Keratinocyte (primary cell): ENCODE data around the gene DHCR7. TPM values are rescaled to one million over a fixed set of nuclear protein-coding genes. Genes with fewer than 3 reads are reported as not detected.

Experiments
- DNase-seq: peaks from one replicate; pipeline ENCODE4 v3.0.0-alpha.2; 2011; ENCODE audit warnings: low read depth, missing footprints, low spot score
- FAIRE-seq: peaks from 2 replicates; lab custom pipeline; 2011; peaks lifted over from hg19 to GRCh38; lab: Jason Lieb, UNC
- H2AFZ ChIP-seq: 2 replicates; pipeline ENCODE4 v1.6.0; 2012; ENCODE audit warnings: low read length, control low read depth, inconsistent platforms; ENCODE audit not compliant: control insufficient read depth
- H3K27ac ChIP-seq: 2 replicates; pipeline ENCODE4 v1.5.1; 2011; ENCODE audit warnings: low read length; ENCODE audit not compliant: control insufficient read depth, insufficient read depth
- H3K27me3 ChIP-seq: 3 replicates; pipeline ENCODE4 v1.6.0; 2011; ENCODE audit warnings: low read length; ENCODE audit not compliant: control insufficient read depth, insufficient read depth; ENCODE audit errors: extremely low read depth
- H3K36me3 ChIP-seq, 2 experiments: 2 replicates in 1 of 2; 3 replicates in 1 of 2; pipeline ENCODE4 v1.5.1; 2011; ENCODE audit warnings: low read length in 2 of 2, mild to moderate bottlenecking in 1 of 2; ENCODE audit not compliant: control insufficient read depth in 2 of 2, insufficient read depth in 2 of 2; ENCODE audit errors: extremely low read depth in 1 of 2
- H3K4me1 ChIP-seq: 3 replicates; pipeline ENCODE4 v1.5.1; 2011; ENCODE audit warnings: low read length; ENCODE audit not compliant: control insufficient read depth, insufficient read depth; ENCODE audit errors: extremely low read depth
- H3K4me2 ChIP-seq: 3 replicates; pipeline ENCODE4 v1.6.0; 2011; ENCODE audit warnings: low read depth, low read length; ENCODE audit not compliant: control insufficient read depth, insufficient read depth; ENCODE audit errors: extremely low read depth
- H3K4me3 ChIP-seq, 3 experiments: fragments of 200-600 bp in 1 of 3; sonication (generic) in 1 of 3; 2 replicates in 2 of 3; 3 replicates in 1 of 3; pipeline ENCODE4 v1.5.1; 2011 to 2016; ENCODE audit warnings: low read length in 3 of 3, mild to moderate bottlenecking in 3 of 3, control low read depth in 2 of 3, inconsistent platforms in 1 of 3, low read depth in 1 of 3, mixed read lengths in 1 of 3, mixed run types in 1 of 3, moderate library complexity in 1 of 3; ENCODE audit not compliant: control insufficient read depth in 2 of 3, insufficient read depth in 2 of 3; ENCODE audit errors: extremely low read depth in 1 of 3
- H3K79me2 ChIP-seq: 2 replicates; pipeline ENCODE4 v1.6.0; 2012; ENCODE audit warnings: low read length; ENCODE audit not compliant: control insufficient read depth, insufficient read depth
- H3K9ac ChIP-seq: 3 replicates; pipeline ENCODE4 v1.6.0; 2011; ENCODE audit warnings: low read length; ENCODE audit not compliant: control insufficient read depth, insufficient read depth; ENCODE audit errors: extremely low read depth
- H3K9me1 ChIP-seq: 3 replicates; pipeline ENCODE4 v1.6.0; 2011; ENCODE audit warnings: low read length; ENCODE audit not compliant: control insufficient read depth, insufficient read depth; ENCODE audit errors: extremely low read depth
- H3K9me3 ChIP-seq: 2 replicates; pipeline ENCODE4 v1.5.1; 2012; ENCODE audit warnings: low read depth, low read length; ENCODE audit not compliant: control insufficient read depth
- H4K20me1 ChIP-seq: 3 replicates; pipeline ENCODE4 v1.6.0; 2011; ENCODE audit warnings: low read length; ENCODE audit not compliant: control insufficient read depth, insufficient read depth; ENCODE audit errors: extremely low read depth
- CTCF ChIP-seq, 3 experiments: IDR thresholded peaks in 1 of 3; conservative IDR thresholded peaks in 1 of 3; optimal IDR thresholded peaks in 1 of 3; 2 replicates in 2 of 3; 3 replicates in 1 of 3; pipeline versions ENCODE3 to v1.5.1; 2011; ENCODE audit warnings: low read length in 3 of 3, mild to moderate bottlenecking in 3 of 3, moderate library complexity in 2 of 3, control low read depth in 1 of 3, inconsistent platforms in 1 of 3; ENCODE audit not compliant: insufficient read depth in 2 of 3; ENCODE audit errors: extremely low read depth in 1 of 3
- EZH2 ChIP-seq: IDR thresholded peaks from one replicate; pipeline ENCODE4 v1.6.1; 2012; ENCODE audit warnings: inconsistent platforms, mild to moderate bottlenecking, low read length, moderate library complexity
- dilution Hi-C: fragments of 300-500 bp; cut with MboI; formaldehyde crosslinking; loops from one replicate; pipeline ENCODE4 v1.7.0; 2020; ENCODE audit warnings: low sequenced_read_pairs; ENCODE audit not compliant: extremely low pct_ligation_motif_present
- polyA plus RNA-seq, 5 experiments: library from polyadenylated mRNA; depleted of rRNA in 3 of 5; stranded (reverse) in 3 of 5; stranded (forward) in 1 of 5; unstranded in 1 of 5; fragments of >200 nt; gene quantifications; 1 replicate in 1 of 5; 2 replicates in 3 of 5; 3 replicates in 1 of 5; pipeline versions ENCODE4 v1.2.1 to v1.2.3, GENCODE V29; 2011 to 2012; ENCODE audit warnings: missing spikeins in 2 of 5, low read depth in 1 of 5, low replicate concordance in 1 of 5

Gene DHCR7
- polyA plus RNA-seq, 1 donor (not counting 4 experiments of a cell fraction or from before 2014, with no cell fraction given) = 143 TPM

GRCh38 chr11:71451596-71452198 lies 3.5 kb upstream of the DHCR7 start:
- peaks cover 35% of the 10 kb centered on the region for H3K79me2 ChIP-seq
- no peak overlapping the region for H2AFZ ChIP-seq
- H4K20me1 ChIP-seq = peaks cover 4% of the 10 kb centered on the region
- dilution Hi-C loops = no loop called here
- H3K9me1 ChIP-seq = peaks cover 2% of the 10 kb centered on the region
- peak overlapping the region; percentile 81 for H3K4me2 ChIP-seq
- H3K36me3 ChIP-seq = peaks cover 14 to 19% of the 10 kb centered on the region in 2 experiments
- no peak for DNase-seq
- FAIRE-seq = no peak
- peaks cover 40% of the 10 kb centered on the region for H3K4me1 ChIP-seq
- H3K4me3 ChIP-seq = peak overlapping the region in 2 of 3 experiments; percentile 74 to 89
- TF ChIP-seq CTCF (optimal IDR thresholded peaks at IDR 0.05 in 1 of 3, IDR thresholded peaks at IDR 0.05 in 1 of 3, conservative IDR thresholded peaks at IDR 0.05 in 1 of 3; ENCODE audit: extremely low read depth in 1 of 3, insufficient read depth in 2 of 3, low read length in 3 of 3) (no peak), EZH2 (no peak)
- H3K27ac ChIP-seq = peak overlapping the region; percentile 32
- H3K9me3 ChIP-seq = no peaks in the 10 kb centered on the region
- H3K27me3 ChIP-seq = no peaks in the 10 kb centered on the region
- no peak overlapping the region for H3K9ac ChIP-seq

DNA sequence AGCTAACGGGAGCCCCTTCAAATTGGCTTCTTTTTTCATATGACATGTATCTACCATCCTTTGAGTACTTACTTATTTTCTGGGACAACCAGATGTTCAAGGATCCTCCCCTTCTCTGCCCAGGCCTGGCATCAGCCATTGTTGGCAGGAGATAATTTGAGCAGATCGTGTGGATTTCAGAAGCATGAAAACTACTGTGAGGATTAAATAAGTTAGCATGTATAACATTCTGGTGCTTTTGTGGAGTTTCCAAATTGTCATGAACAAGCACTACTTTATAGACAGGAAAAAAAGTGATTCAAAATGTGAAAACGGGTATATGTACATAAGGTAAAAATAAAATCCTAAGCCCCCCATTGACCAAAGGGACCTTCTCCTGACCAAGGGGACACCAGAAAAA lies 2.7 kb upstream of the DHCR7 start:
- no peak for FAIRE-seq
- Histone ChIP-seq H3K4me2 (no peak overlapping the region), H3K9ac (no peak overlapping the region), H3K79me2 (peaks cover 42% of the 10 kb centered on the region), H3K27ac (no peak overlapping the region), H3K4me3 (no peak overlapping the region), H3K27me3 (no peaks in the 10 kb centered on the region), H3K9me3 (no peaks in the 10 kb centered on the region), H3K36me3 (peaks cover 11 to 19% of the 10 kb centered on the region in 2 experiments), H3K9me1 (peaks cover 2% of the 10 kb centered on the region), H4K20me1 (peaks cover 5% of the 10 kb centered on the region), H3K4me1 (peaks cover 47% of the 10 kb centered on the region), H2AFZ (no peak overlapping the region)
- dilution Hi-C loops = no loop called here
- TF ChIP-seq CTCF (optimal IDR thresholded peaks at IDR 0.05 in 1 of 3, IDR thresholded peaks at IDR 0.05 in 1 of 3, conservative IDR thresholded peaks at IDR 0.05 in 1 of 3; ENCODE audit: extremely low read depth in 1 of 3, insufficient read depth in 2 of 3, low read length in 3 of 3) = no peak
- TF ChIP-seq EZH2 = no peak
- no peak for DNase-seq
